ENCODE results near the gene IGLL5. TPM values are rescaled to one million over a fixed set of nuclear protein-coding genes. Genes with fewer than 3 reads are reported as not detected.

The IGLL5 gene
- total RNA-seq, 1 donor from 2014 or later: not detected

GRCh38 chr22:22856364-22856763, 31.3 kb upstream of the IGLL5 start:
- no peak overlapping the region for H3K4me3 Mint-ChIP-seq
- no peaks in the 10 kb centered on the region for H3K4me1 Mint-ChIP-seq (ENCODE audit: unreplicated experiment)
- no peak overlapping the region for H3K27ac Mint-ChIP-seq
- H3K36me3 Mint-ChIP-seq: no peaks in the 10 kb centered on the region
- H3K27me3 Mint-ChIP-seq: peaks cover 61% of the 10 kb centered on the region
- no peak for DNase-seq (ENCODE audit: extremely low spot score, unreplicated experiment)
- H3K9me3 Mint-ChIP-seq: no peaks in the 10 kb centered on the region
- TF ChIP-seq CTCF (conservative IDR thresholded peaks at IDR 0.05): no peak

GRCh38 chr22:22856885-22857606, 30.6 kb upstream of the IGLL5 start:
- H3K9me3 Mint-ChIP-seq: no peaks in the 10 kb centered on the region
- H3K27me3 Mint-ChIP-seq: peaks cover 56% of the 10 kb centered on the region
- TF ChIP-seq CTCF (conservative IDR thresholded peaks at IDR 0.05): no peak
- no peak overlapping the region for H3K27ac Mint-ChIP-seq
- DNase-seq (ENCODE audit: extremely low spot score, unreplicated experiment): no peak
- no peaks in the 10 kb centered on the region for H3K36me3 Mint-ChIP-seq
- peaks cover 2% of the 10 kb centered on the region for H3K4me1 Mint-ChIP-seq (ENCODE audit: unreplicated experiment)
- no peak overlapping the region for H3K4me3 Mint-ChIP-seq

DNA sequence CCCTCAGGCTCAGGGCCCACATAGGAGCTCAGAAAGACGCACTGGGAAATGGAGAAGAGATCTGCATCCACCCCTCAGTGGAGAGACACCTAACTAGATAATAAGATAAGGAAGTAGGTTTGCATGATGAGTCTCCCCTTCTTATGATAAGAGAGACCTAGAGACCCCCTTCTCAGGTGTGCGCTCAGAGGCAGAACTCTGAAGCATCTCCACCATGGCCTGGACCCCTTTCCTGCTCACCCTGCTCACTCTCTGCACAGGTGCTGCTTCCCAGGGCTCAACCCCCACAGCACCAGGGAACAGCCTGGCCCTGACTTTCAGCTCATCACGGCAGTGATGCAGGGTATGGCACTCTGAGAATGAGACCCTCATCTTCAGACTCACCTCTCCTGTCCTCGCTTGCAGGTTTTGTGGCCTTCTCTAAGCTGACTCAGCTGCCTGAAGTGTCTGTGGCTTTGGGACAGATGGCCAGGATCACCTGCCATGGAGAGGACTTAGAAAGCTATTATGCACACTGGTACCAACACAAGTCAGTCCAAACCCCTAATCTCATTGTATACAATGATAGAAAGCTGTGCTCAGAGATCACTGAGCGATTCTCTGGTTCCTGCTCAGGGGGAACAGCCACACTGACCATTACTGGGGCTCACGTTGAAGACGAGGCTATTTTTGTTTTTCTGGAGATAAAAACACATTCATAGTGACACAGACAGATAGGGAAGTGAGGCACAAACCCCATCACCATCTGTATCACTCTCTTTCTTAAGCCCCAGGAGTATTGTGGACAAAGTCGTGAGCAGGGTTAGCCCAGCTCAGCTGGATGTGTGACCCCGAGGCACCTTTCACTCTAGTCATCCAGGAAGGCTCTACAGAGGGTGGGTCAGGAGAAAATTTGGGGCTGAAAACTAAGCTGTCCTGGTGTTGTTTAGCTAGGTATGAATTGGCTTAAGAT, 29.7 kb upstream of the IGLL5 start:
- Mint-ChIP-seq H3K4me1 (ENCODE audit: unreplicated experiment) (peaks cover 4% of the 10 kb centered on the region), H3K9me3 (no peaks in the 10 kb centered on the region), H3K4me3 (no peak overlapping the region), H3K36me3 (no peaks in the 10 kb centered on the region), H3K27ac (no peak overlapping the region), H3K27me3 (peaks cover 48% of the 10 kb centered on the region)
- TF ChIP-seq CTCF (conservative IDR thresholded peaks at IDR 0.05): no peak
- DNase-seq (ENCODE audit: extremely low spot score, unreplicated experiment): no peak

GRCh38 chr22:22858559-22858937, 29.1 kb upstream of the IGLL5 start:
- no peak for TF ChIP-seq CTCF (conservative IDR thresholded peaks at IDR 0.05)
- H3K27me3 Mint-ChIP-seq: peaks cover 44% of the 10 kb centered on the region
- DNase-seq (ENCODE audit: extremely low spot score, unreplicated experiment): no peak
- H3K36me3 Mint-ChIP-seq: no peaks in the 10 kb centered on the region
- no peak overlapping the region for H3K4me3 Mint-ChIP-seq
- peaks cover 4% of the 10 kb centered on the region for H3K4me1 Mint-ChIP-seq (ENCODE audit: unreplicated experiment)
- H3K27ac Mint-ChIP-seq: no peak overlapping the region
- no peaks in the 10 kb centered on the region for H3K9me3 Mint-ChIP-seq

DNA sequence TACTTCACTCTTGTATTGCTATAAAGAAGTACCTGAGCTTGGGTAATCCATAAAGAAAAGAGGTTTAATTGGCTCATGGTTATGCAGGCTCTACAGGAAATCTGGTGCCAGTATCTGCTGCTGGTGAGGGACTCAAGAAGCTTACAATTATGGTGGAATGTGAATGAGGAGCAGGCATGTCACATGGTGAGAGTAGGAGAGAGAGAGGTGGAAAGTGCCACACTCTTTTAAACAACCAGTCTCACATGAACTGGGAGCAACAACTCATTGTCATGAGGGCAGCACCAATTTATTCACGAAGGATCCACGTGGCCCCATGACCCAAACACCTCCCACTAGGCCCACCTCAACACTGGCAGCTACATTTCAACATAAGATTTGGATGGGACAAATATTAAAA, 24.6 kb upstream of the IGLL5 start:
- H3K27me3 Mint-ChIP-seq: peaks cover 57% of the 10 kb centered on the region

More for the DNA sequence above, 24.6 kb upstream of the IGLL5 start:
- H3K4me1 Mint-ChIP-seq (ENCODE audit: unreplicated experiment): peaks cover 4% of the 10 kb centered on the region
- no peaks in the 10 kb centered on the region for H3K9me3 Mint-ChIP-seq
- no peak overlapping the region for H3K27ac Mint-ChIP-seq
- no peak overlapping the region for H3K4me3 Mint-ChIP-seq
- no peak for TF ChIP-seq CTCF (conservative IDR thresholded peaks at IDR 0.05)
- DNase-seq (ENCODE audit: extremely low spot score, unreplicated experiment): no peak
- H3K36me3 Mint-ChIP-seq: no peaks in the 10 kb centered on the region

All from type B pancreatic cell (in vitro differentiated cells).